GM23338 (cell line): ENCODE measurements around the gene ZIC5. TPM values are rescaled to one million over a fixed set of nuclear protein-coding genes. Genes with fewer than 3 reads are reported as not detected.
A peak's percentile ranks its signal among the peaks of the same experiment; 100 is the strongest.

Experiments used
- ATAC-seq: fragments of 200-7000 bp; cut with Tn5 transposase; 3 replicates; pipeline ENCODE4 v1.9.1; 2020
- DNase-seq: peaks from one replicate; pipeline ENCODE4 v3.0.0-alpha.2; 2015; ENCODE audit warnings: low spot score
- H2AFZ ChIP-seq: fragments of 200-600 bp; sonication (generic); 2 replicates; pipeline ENCODE4 v1.8.0; 2016; ENCODE audit warnings: antibody characterized with exemption, mild to moderate bottlenecking, moderate library complexity
- H3F3A ChIP-seq: fragments of 200-600 bp; sonication (generic); replicated peaks from 2 replicates; pipeline ENCODE4 v1.8.0; 2017; ENCODE audit warnings: antibody characterized with exemption, mixed run types, low read depth
- H3K27ac ChIP-seq: fragments of 200-600 bp; sonication (generic); 2 replicates; pipeline ENCODE4 v1.6.1; 2016; ENCODE audit warnings: low read depth
- H3K27me3 ChIP-seq: fragments of 200-600 bp; sonication (generic); 2 replicates; pipeline ENCODE4 v1.8.0; 2016; ENCODE audit warnings: mild to moderate bottlenecking, mixed run types, moderate library complexity; ENCODE audit not compliant: insufficient read depth
- H3K36me3 ChIP-seq: fragments of 200-600 bp; sonication (generic); 2 replicates; pipeline ENCODE4 v1.8.0; 2016; ENCODE audit warnings: mild to moderate bottlenecking; ENCODE audit not compliant: insufficient read depth
- H3K4me1 ChIP-seq: fragments of 200-600 bp; sonication (generic); 2 replicates; pipeline ENCODE4 v1.8.0; 2016; ENCODE audit warnings: mild to moderate bottlenecking, moderate library complexity; ENCODE audit not compliant: insufficient read depth
- H3K4me2 ChIP-seq: fragments of 200-600 bp; sonication (generic); 2 replicates; pipeline ENCODE4 v1.7.1; 2017; ENCODE audit warnings: mixed run types
- H3K4me3 ChIP-seq: fragments of 200-600 bp; sonication (generic); 2 replicates; pipeline ENCODE4 v1.6.1; 2016; ENCODE audit warnings: mixed run types
- H3K79me2 ChIP-seq: fragments of 200-600 bp; sonication (generic); replicated peaks from 2 replicates; pipeline ENCODE4 v1.8.0; 2017; ENCODE audit warnings: mild to moderate bottlenecking; ENCODE audit not compliant: insufficient read depth
- H3K9me2 ChIP-seq: fragments of 200-600 bp; sonication (generic); 2 replicates; pipeline ENCODE4 v1.8.0; 2017; ENCODE audit not compliant: insufficient read depth
- H4K20me1 ChIP-seq: fragments of 200-600 bp; sonication (generic); replicated peaks from 2 replicates; pipeline ENCODE4 v1.8.0; 2017; ENCODE audit warnings: mild to moderate bottlenecking; ENCODE audit not compliant: insufficient read depth
- H3K27ac Mint-ChIP-seq: 2 replicates; pipeline ENCODE4 v1.8.0; 2020; ENCODE audit warnings: inconsistent platforms, mild to moderate bottlenecking, moderate library complexity, mixed read lengths
- H3K27me3 Mint-ChIP-seq: 3 replicates; pipeline ENCODE4 v1.8.0; 2022; ENCODE audit warnings: low read depth, mild to moderate bottlenecking, moderate library complexity, mixed read lengths, inconsistent platforms; ENCODE audit not compliant: insufficient read depth, poor library complexity
- H3K36me3 Mint-ChIP-seq: 3 replicates; pipeline ENCODE4 v1.8.0; 2021; ENCODE audit warnings: low read depth, mild to moderate bottlenecking, inconsistent platforms, moderate library complexity, mixed read lengths
- H3K4me1 Mint-ChIP-seq: 3 replicates; pipeline ENCODE4 v1.8.0; 2020; ENCODE audit warnings: mild to moderate bottlenecking, inconsistent platforms, mixed read lengths
- H3K4me3 Mint-ChIP-seq: 3 replicates; pipeline ENCODE4 v1.8.0; 2021; ENCODE audit warnings: moderate library complexity, mild to moderate bottlenecking, inconsistent platforms, mixed read lengths
- H3K9me3 Mint-ChIP-seq: 3 replicates; pipeline ENCODE4 v1.8.0; 2020; ENCODE audit warnings: moderate library complexity, mild to moderate bottlenecking, inconsistent platforms, mixed read lengths
- CREB1 ChIP-seq: fragments of 250-450 bp; sonication (Bioruptor Pico); IDR thresholded peaks from 2 replicates; pipeline ENCODE4 v1.5.0; 2020; ENCODE audit warnings: low read depth, mild to moderate bottlenecking, moderate library complexity
- EZH2 ChIP-seq: fragments of 200-600 bp; sonication (generic); IDR thresholded peaks from one replicate; pipeline ENCODE4 v1.8.0; 2017; ENCODE audit warnings: antibody characterized with exemption, mild to moderate bottlenecking, low read depth; ENCODE audit not compliant: unreplicated experiment
- EZH2phosphoT487 ChIP-seq: fragments of 200-600 bp; sonication (generic); IDR thresholded peaks from one replicate; pipeline ENCODE4 v1.8.1; 2018; ENCODE audit warnings: antibody characterized with exemption; ENCODE audit not compliant: unreplicated experiment
- NANOG ChIP-seq: IDR thresholded peaks from 2 replicates; pipeline ENCODE4 v1.6.1; 2016; ENCODE audit warnings: antibody characterized with exemption, borderline replicate concordance
- STAT1 ChIP-seq: IDR thresholded peaks from one replicate; pipeline ENCODE4 v1.6.1; 2016; ENCODE audit warnings: antibody characterized with exemption; ENCODE audit not compliant: unreplicated experiment
- ZNF331 ChIP-seq: fragments of 250-450 bp; sonication (Bioruptor Pico); IDR thresholded peaks from 2 replicates; pipeline ENCODE4 v1.5.0; 2020; ENCODE audit warnings: low read depth, mild to moderate bottlenecking, moderate library complexity
- ZNF462 ChIP-seq: fragments of 250-450 bp; sonication (Bioruptor Pico); IDR thresholded peaks from 2 replicates; pipeline ENCODE4 v1.5.0; 2020; ENCODE audit warnings: mild to moderate bottlenecking, moderate library complexity
- polyA plus RNA-seq: library from polyadenylated mRNA; unstranded; fragments of >200 nt; fragmentation: Nextera tagmentation; extraction: Ambion mirVana; gene quantifications from 2 replicates; pipeline ENCODE4 v1.2.1, GENCODE V29; 2016
- total RNA-seq: library from RNA; depleted of rRNA; stranded (reverse); fragments of >200 nt; shearing (Covaris generic); gene quantifications from 2 replicates; pipeline ENCODE4 v1.2.3, GENCODE V29; 2014
- TF ChIP-seq, protein P1 (sequence below), 2 experiments: fragments of 200-600 bp in 1 of 2; sonication (generic) in 1 of 2; conservative IDR thresholded peaks; 2 replicates each; pipeline versions ENCODE4 v1.5.1 to v1.6.1; 2016 to 2017; ENCODE audit warnings: antibody characterized with exemption in 2 of 2, low read depth in 2 of 2, mild to moderate bottlenecking in 2 of 2, moderate library complexity in 1 of 2

ZIC5 gene
- total and polyA plus RNA-seq, 2 experiments from 2014 or later = 14.1 to 28.0 TPM

DNA sequence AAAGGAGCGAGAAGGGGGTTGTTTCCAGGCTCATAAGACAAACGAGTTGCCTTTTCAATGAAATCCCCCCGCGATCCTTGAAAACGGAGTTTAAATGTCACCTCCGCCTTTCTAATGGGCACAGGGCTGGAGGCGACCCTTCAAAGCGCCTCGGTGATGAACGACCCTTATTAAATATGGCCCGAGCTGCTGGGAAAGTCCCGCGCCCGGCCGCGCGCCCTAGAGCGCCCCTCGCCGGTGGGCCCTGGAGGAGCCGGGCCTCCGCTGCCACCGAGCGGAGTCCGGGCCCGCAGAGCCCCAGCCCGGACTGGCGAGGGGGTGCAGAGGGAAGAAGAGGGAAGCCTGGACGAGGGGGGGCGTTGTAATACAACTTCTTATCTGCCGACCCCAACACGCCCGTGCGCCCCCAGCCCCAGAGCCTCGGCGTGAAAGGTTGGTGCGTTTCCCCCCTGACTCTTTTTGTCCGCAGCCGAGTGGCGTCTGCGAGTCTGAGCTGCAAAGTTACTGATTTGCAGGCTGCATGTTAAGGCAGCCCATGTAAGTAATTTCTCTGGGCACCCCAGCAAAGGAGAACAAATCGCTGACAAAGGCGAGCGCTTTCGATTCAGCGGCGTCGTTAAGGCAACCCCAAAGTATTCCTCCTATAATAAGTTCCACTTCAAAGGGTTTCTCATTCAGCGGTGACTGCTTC lies 11.9 kb downstream of the ZIC5 start:
- Histone ChIP-seq H3K9me2 (no peaks in the 10 kb centered on the region), H4K20me1 (peaks cover 13% of the 10 kb centered on the region), H3K4me2 (peak overlapping the region; percentile 98), H3K27ac (no peak overlapping the region), H3K4me1 (peaks cover 81% of the 10 kb centered on the region), H3F3A (peaks cover 29% of the 10 kb centered on the region), H3K79me2 (peaks cover 5% of the 10 kb centered on the region; the same call in 1 of the 2 replicates), H2AFZ (peak overlapping the region; percentile 89), H3K4me3 (peak overlapping the region; percentile 84), H3K27me3 (peaks cover 95% of the 10 kb centered on the region), H3K36me3 (0 out of 2 replicates have a peak, but pooled peaks cover 9% of the 10 kb centered on the region)
- Mint-ChIP-seq H3K36me3 (peaks cover 12% of the 10 kb centered on the region), H3K9me3 (no peaks in the 10 kb centered on the region; the same call in 2 of the 3 replicates), H3K4me3 (peak overlapping the region; percentile 87), H3K27me3 (peaks cover 68% of the 10 kb centered on the region), H3K4me1 (peaks cover 58% of the 10 kb centered on the region), H3K27ac (no peak overlapping the region)
- no peak for TF ChIP-seq ZNF331
- TF ChIP-seq, protein P1, sequence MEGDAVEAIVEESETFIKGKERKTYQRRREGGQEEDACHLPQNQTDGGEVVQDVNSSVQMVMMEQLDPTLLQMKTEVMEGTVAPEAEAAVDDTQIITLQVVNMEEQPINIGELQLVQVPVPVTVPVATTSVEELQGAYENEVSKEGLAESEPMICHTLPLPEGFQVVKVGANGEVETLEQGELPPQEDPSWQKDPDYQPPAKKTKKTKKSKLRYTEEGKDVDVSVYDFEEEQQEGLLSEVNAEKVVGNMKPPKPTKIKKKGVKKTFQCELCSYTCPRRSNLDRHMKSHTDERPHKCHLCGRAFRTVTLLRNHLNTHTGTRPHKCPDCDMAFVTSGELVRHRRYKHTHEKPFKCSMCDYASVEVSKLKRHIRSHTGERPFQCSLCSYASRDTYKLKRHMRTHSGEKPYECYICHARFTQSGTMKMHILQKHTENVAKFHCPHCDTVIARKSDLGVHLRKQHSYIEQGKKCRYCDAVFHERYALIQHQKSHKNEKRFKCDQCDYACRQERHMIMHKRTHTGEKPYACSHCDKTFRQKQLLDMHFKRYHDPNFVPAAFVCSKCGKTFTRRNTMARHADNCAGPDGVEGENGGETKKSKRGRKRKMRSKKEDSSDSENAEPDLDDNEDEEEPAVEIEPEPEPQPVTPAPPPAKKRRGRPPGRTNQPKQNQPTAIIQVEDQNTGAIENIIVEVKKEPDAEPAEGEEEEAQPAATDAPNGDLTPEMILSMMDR (conservative IDR thresholded peaks at IDR 0.05; ENCODE audit: low read depth in 2 of 2) = peak; percentile 63 to 72
- ATAC-seq (peak; percentile 6), DNase-seq (peak; percentile 69)

DNA sequence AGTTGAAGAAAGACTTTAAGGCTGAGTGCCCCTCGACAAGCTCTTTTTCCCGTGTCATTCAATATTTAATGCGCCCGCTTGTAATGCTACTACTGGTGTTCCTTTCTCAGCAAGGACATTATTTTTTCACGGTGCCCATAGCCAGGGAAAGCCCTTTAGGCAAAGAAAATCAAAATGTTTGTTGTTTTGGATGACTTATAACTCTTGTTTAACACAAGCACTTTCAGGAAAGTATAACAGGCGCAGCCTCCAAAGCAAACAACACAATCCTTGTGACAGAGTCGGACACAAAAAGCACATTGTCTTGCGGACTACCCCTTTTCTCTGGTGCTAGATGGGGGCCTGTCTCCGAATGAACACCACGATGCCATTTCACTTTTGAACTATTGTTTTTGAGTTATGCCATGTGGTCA lies 12.4 kb downstream of the ZIC5 start:
- Histone ChIP-seq H3K79me2 (peaks cover 1% of the 10 kb centered on the region; the same call in 1 of the 2 replicates), H3K4me1 (peaks cover 77% of the 10 kb centered on the region), H3K27me3 (peaks cover 95% of the 10 kb centered on the region), H4K20me1 (peaks cover 7% of the 10 kb centered on the region), H2AFZ (peak overlapping the region; percentile 89), H3F3A (peaks cover 29% of the 10 kb centered on the region), H3K9me2 (no peaks in the 10 kb centered on the region), H3K4me3 (peak overlapping the region; percentile 84), H3K4me2 (peak overlapping the region; percentile 98), H3K27ac (no peak overlapping the region), H3K36me3 (0 out of 2 replicates have a peak, but pooled peaks cover 3% of the 10 kb centered on the region)
- H3K36me3 Mint-ChIP-seq = peaks cover 6% of the 10 kb centered on the region
- no peak overlapping the region for H3K27ac Mint-ChIP-seq
- TF ChIP-seq STAT1 (no peak), CREB1 (CRISPR knock-in tag) (no peak), EZH2phosphoT487 (no peak), EZH2 (peak; percentile 69), NANOG (no peak), ZNF331 (no peak), ZNF462 (CRISPR knock-in tag) (no peak)
- TF ChIP-seq, protein P1 (conservative IDR thresholded peaks at IDR 0.05; ENCODE audit: low read depth in 2 of 2) = no peak
- H3K9me3 Mint-ChIP-seq = no peaks in the 10 kb centered on the region; the same call in 2 of the 3 replicates
- peak; percentile 25 for DNase-seq
- ATAC-seq = no peak
- H3K4me1 Mint-ChIP-seq = peaks cover 53% of the 10 kb centered on the region
- peaks cover 70% of the 10 kb centered on the region for H3K27me3 Mint-ChIP-seq
- H3K4me3 Mint-ChIP-seq = peak overlapping the region; percentile 87
